Upper lobe of left lung (tissue), 6 donors: Measurements from ENCODE around the gene KRTDAP. TPM values are rescaled to one million over a fixed set of nuclear protein-coding genes. Genes with fewer than 3 reads are reported as not detected.

Experiments
- ATAC-seq, 2 donors: fragments of 200-7000 bp; cut with Tn5 transposase; one replicate each; pipeline ENCODE4 v1.9.1; 2022; ENCODE audit warnings: mild to moderate bottlenecking in 2 of 2, moderate library complexity in 2 of 2; ENCODE audit not compliant: low FRiP score in 2 of 2
- DNase-seq, 2 donors: peaks; one replicate each; pipeline ENCODE4 v3.0.0-alpha.2; 2019 to 2020
- H3K27ac ChIP-seq, 4 donors: fragments of 200-600 bp; sonication (generic); one replicate each; pipeline ENCODE4 v1.5.1; 2016 to 2019
- H3K27me3 ChIP-seq, 4 donors: fragments of 200-600 bp; sonication (generic); one replicate each; pipeline ENCODE4 v1.5.1; 2017 to 2019
- H3K36me3 ChIP-seq, 4 donors: fragments of 200-600 bp; sonication (generic); one replicate each; pipeline ENCODE4 v1.5.1; 2016 to 2019
- H3K4me1 ChIP-seq, 4 donors: fragments of 200-600 bp; sonication (generic); one replicate each; pipeline ENCODE4 v1.5.1; 2018 to 2019
- H3K4me3 ChIP-seq, 4 donors: fragments of 200-600 bp; sonication (generic); one replicate each; pipeline ENCODE4 v1.5.1; 2017 to 2019; ENCODE audit warnings: mild to moderate bottlenecking in 2 of 4, moderate library complexity in 1 of 4
- H3K9me3 ChIP-seq, 4 donors: fragments of 200-600 bp; sonication (generic); one replicate each; pipeline ENCODE4 v1.5.1; 2018 to 2019
- CTCF ChIP-seq, 6 experiments: fragments of 450-650 bp in 4 of 6; fragments of 200-600 bp in 2 of 6; sonication (generic) in 2 of 6; IDR thresholded peaks; one replicate each; pipeline ENCODE4 v1.5.1; 2016 to 2019; ENCODE audit warnings: antibody characterized with exemption in 6 of 6
- EP300 ChIP-seq, 4 donors: sonication (generic); formaldehyde crosslinking; IDR thresholded peaks; one replicate each; pipeline ENCODE4 v1.5.1; 2017; ENCODE audit warnings: antibody characterized with exemption in 4 of 4, control low read depth in 2 of 4
- POLR2A ChIP-seq, 4 donors: fragments of 450-650 bp; IDR thresholded peaks; one replicate each; pipeline ENCODE4 v1.5.1; 2016 to 2017; ENCODE audit warnings: antibody characterized with exemption in 4 of 4, mild to moderate bottlenecking in 2 of 4
- POLR2AphosphoS5 ChIP-seq, 2 donors: sonication (generic); formaldehyde crosslinking; IDR thresholded peaks; one replicate each; pipeline ENCODE4 v1.5.1; 2017; ENCODE audit warnings: antibody characterized with exemption in 2 of 2
- WGBS, 2 donors: methylation state at CpG; one replicate each; pipeline ENCODE4 v1.1.5; 2017 to 2018; 5-methylcytosine and 5-hydroxymethylcytosine counted together
- total RNA-seq, 6 donors: library from RNA; depleted of rRNA in 4 of 6; stranded (reverse); fragments of >200 nt in 4 of 6; gene quantifications; one replicate each; pipeline versions ENCODE4 v1.1.0 to v1.2.1, GENCODE V29; 2016 to 2021
- donor health status: DM: no; HTN: no; CAD: no; lungs with moderate emphysema.
- donor health status: DM: no; HTN: yes; CAD: no; lungs with severe emphysema.

Gene KRTDAP
- total RNA-seq, 6 donors from 2014 or later: 0.61 TPM; not detected in 5

GRCh38 chr19:35533822-35534392, 43.6 kb upstream of the KRTDAP start:
- peak overlapping the region in 1 of 4 donors; percentile 3 for H3K4me3 ChIP-seq
- H3K27me3 ChIP-seq: peaks cover 0 to 7% (median 6%) of the 10 kb centered on the region in 4 donors
- peaks cover 7 to 14% (median 9%) of the 10 kb centered on the region in 4 donors for H3K4me1 ChIP-seq
- 1 to 4% methylated on average over 12 to 30 of the region's 30 CpGs for WGBS, 2 donors
- no peak overlapping the region for H3K27ac ChIP-seq
- H3K36me3 ChIP-seq: no peaks in the 10 kb centered on the region
- DNase-seq: peak; percentile 68 to 91
- H3K9me3 ChIP-seq: no peaks in the 10 kb centered on the region
- peak; percentile 23 to 76 for ATAC-seq
- TF ChIP-seq POLR2AphosphoS5 (IDR thresholded peaks at IDR 0.05): no peak
- no peak for TF ChIP-seq CTCF (IDR thresholded peaks at IDR 0.05)
- TF ChIP-seq POLR2A (IDR thresholded peaks at IDR 0.05): no peak
- TF ChIP-seq EP300 (IDR thresholded peaks at IDR 0.05): no peak

- no peaks in the 10 kb centered on the region for H3K36me3 ChIP-seq
- TF ChIP-seq CTCF (IDR thresholded peaks at IDR 0.05): no peak
- no peak for TF ChIP-seq POLR2AphosphoS5 (IDR thresholded peaks at IDR 0.05)
- TF ChIP-seq POLR2A (IDR thresholded peaks at IDR 0.05): no peak
- no peak for TF ChIP-seq EP300 (IDR thresholded peaks at IDR 0.05)
- H3K9me3 ChIP-seq: no peaks in the 10 kb centered on the region
- peak within 1 kb of the TSS in 1 of 4 donors; percentile 3 for H3K4me3 ChIP-seq
- peaks cover 7 to 14% (median 9%) of the 10 kb centered on the region in 4 donors for H3K4me1 ChIP-seq
- ATAC-seq (no peak), DNase-seq (no peak)
- H3K27me3 ChIP-seq: peaks cover 0 to 7% (median 6%) of the 10 kb centered on the region in 4 donors
- WGBS, 2 donors: 40 to 54% methylated on average over 15 to 39 of the region's 39 CpGs
- no peak within 1 kb of the TSS for H3K27ac ChIP-seq
These were observed 43.0 kb upstream of the KRTDAP start, which contains the start of gene GAPDHS for GRCh38 chr19:35533201-35533821. Gene GAPDHS (plus strand): TSS chr19:35533456. CDS start chr19:35533528, 72 bp downstream.

- no peak overlapping the region for H3K27ac ChIP-seq
- DNase-seq: no peak
- H3K36me3 ChIP-seq: no peaks in the 10 kb centered on the region
- H3K4me3 ChIP-seq: no peak overlapping the region
- ATAC-seq: no peak
- WGBS, 2 donors: 54 to 63% methylated on average over 6 of the region's 6 CpGs
- peaks cover 0 to 7% (median 6%) of the 10 kb centered on the region in 4 donors for H3K27me3 ChIP-seq
- TF ChIP-seq POLR2AphosphoS5 (IDR thresholded peaks at IDR 0.05) (no peak), EP300 (IDR thresholded peaks at IDR 0.05) (no peak), POLR2A (IDR thresholded peaks at IDR 0.05) (no peak), CTCF (IDR thresholded peaks at IDR 0.05) (no peak)
- H3K9me3 ChIP-seq: no peaks in the 10 kb centered on the region
- peaks cover 7 to 14% (median 9%) of the 10 kb centered on the region in 4 donors for H3K4me1 ChIP-seq
These were observed 41.0 kb upstream of the KRTDAP start for GRCh38 chr19:35531291-35531690.

DNA sequence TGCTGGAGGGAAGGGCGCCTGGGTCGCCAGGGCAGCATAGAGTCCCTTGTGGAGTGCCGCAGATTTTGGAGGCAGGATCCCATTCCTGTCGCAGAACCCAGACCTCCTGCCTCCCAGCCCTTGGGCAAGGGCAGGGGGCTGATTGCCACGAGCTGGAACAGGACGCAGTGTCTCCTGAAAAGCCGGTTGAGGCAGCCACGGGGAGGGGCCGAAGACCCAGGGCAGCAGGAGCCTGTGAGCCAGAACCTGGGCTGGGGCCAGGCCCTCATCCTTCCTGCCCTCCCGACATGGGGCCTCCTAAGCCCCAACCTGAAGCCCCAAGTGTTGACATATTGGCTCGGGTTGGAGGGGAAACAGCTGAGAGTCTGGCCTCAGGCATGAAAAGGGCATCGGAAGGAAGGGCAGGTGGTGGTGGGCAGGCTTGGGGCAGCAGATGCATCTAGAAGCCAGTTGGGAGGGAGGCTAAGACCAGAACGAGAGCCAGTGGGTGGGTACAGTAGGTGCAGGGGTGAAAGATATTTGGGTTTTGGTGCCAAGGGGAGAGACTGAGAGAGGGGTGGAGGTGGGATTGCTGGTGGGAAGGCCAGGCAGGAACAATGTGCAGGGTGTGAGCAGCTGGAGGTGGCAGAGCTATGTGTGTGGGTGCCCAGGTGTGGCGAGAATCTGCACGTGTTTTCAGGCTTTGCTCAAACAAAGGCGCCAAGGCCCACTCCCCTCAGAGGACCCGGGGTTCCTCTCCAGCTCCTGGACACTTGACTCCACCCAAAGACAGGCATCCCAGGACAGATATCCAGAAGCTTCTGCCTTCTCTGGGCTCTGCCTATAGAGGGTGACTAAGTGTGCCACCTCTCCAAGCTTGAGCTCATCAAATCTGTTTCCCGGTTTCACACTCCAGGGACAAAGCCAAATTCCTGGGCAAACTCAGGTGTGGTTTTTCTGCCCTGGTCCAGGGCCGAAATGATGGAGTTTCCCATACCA, 39.3 kb upstream of the KRTDAP start:
- Histone ChIP-seq H3K27ac (no peak overlapping the region), H3K4me1 (peaks cover 7 to 14% (median 9%) of the 10 kb centered on the region in 4 donors), H3K36me3 (no peaks in the 10 kb centered on the region), H3K27me3 (peaks cover 0 to 9% (median 7%) of the 10 kb centered on the region in 4 donors), H3K4me3 (no peak overlapping the region), H3K9me3 (no peaks in the 10 kb centered on the region)
- DNase-seq: no peak
- ATAC-seq: no peak
- WGBS, 2 donors: 45 to 51% methylated on average over 14 to 17 of the region's 19 CpGs
- no peak for TF ChIP-seq POLR2A (IDR thresholded peaks at IDR 0.05)
- no peak for TF ChIP-seq CTCF (IDR thresholded peaks at IDR 0.05)
- TF ChIP-seq POLR2AphosphoS5 (IDR thresholded peaks at IDR 0.05): no peak
- TF ChIP-seq EP300 (IDR thresholded peaks at IDR 0.05): no peak
